Measurements from ENCODE around the gene TMEM63C.

DNA sequence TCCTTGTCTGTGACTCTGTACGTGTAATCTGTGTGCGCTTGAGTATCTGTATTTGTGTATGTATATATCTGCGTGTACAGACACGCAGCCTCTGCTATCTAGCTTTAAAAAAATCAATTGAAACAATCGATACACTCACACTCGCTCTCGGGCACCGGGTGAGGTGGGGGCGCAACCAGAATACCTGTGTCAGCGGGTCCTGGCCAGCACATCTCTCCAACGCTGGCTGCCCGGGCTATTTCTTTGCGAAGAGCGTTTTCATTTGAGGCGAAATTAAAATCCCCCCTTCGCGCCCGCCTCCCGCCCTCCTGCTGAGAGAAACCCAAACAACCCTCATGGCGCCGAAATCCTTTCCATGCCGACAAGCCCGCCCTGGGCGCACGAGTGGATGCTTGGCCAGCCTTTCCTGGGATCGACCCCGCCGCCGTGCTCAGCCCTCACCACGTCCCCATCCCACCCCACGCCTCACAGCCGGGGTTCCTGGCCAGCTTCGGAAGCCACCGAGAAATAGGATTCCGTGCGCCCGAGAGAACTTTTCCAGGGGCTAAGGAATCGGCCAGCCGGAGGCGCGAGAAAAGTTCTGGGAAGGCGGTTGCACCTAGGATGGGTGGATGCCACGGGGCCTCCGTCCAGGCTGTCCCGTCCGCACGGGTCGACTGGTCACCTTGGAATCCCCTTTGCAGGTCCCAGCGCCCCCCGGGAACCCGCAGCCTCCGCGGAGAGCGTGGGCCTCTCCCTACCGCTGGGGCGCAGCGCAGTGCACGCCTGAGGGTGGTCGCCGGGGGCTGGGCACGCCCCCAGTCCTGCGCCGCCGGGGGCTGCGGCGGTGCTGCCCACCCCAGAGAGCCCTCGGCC, 41.0 kb upstream of the TMEM63C start:
- no peak for TF ChIP-seq POLR2A (IDR thresholded peaks at IDR 0.05; ENCODE audit: low read depth, low read length)
- TF ChIP-seq POLR2AphosphoS5 (IDR thresholded peaks at IDR 0.05; ENCODE audit: low read depth, low read length), result no peak
- TF ChIP-seq TAF1 (IDR thresholded peaks at IDR 0.05; ENCODE audit: low read depth, low read length), result no peak
- no peak for TF ChIP-seq POU2F2 (IDR thresholded peaks at IDR 0.05; ENCODE audit: low read depth, low read length)
- TF ChIP-seq PAX5 (IDR thresholded peaks at IDR 0.05; ENCODE audit: insufficient read depth, low read length, severe bottlenecking), result no peak
